ENCODE results near the gene LTB4R.

DNA sequence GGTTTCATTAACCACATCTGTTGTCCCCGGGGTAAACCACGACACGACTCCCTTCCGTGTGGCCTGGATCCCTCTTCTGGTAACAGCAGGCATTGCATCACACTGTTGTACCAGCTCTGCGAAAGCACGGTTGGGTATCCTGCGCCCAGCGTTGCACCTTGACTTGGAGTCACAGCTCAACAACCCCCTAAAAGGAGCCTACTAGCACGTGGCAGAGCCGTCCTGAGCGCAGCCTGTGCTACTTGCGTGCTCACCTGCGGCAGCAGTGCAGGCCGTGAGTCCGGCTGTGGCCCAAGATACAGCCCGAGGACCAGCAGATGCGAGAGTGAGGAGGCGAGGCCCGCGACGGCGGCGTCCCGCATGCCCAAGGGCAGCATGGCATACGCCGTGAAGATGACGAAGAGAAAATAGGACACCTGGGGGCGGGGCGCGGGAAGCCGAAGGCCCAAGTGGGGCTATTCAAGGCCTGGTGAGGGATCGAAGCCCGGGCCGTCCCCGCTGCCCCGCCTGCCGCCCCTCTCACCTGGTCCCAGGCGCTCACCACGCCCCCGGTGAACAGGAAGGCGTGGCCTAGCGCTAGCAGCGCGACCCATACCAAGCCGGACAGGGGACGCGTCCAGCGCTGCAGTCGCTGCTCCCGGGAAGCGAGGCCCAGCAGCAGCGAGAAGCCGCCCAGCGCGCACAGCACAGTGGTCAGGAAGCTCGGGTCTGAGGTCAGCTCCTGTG lies 21.1 kb downstream of the LTB4R start:
- TF ChIP-seq CSDC2 (CRISPR knock-in tag; IDR thresholded peaks at IDR 0.05) (no peak), RARB (CRISPR knock-in tag; IDR thresholded peaks at IDR 0.05) (no peak), ZNF70 (CRISPR knock-in tag; IDR thresholded peaks at IDR 0.05) (no peak), OSR1 (CRISPR knock-in tag; IDR thresholded peaks at IDR 0.05) (no peak), ZNF8 (CRISPR knock-in tag; IDR thresholded peaks at IDR 0.05) (no peak), ARNTL (CRISPR knock-in tag; IDR thresholded peaks at IDR 0.05; ENCODE audit: borderline replicate concordance, low read depth) (no peak), ZFP3 (CRISPR knock-in tag; IDR thresholded peaks at IDR 0.05) (no peak), ZFP30 (CRISPR knock-in tag; IDR thresholded peaks at IDR 0.05) (no peak), PPARA (CRISPR knock-in tag; IDR thresholded peaks at IDR 0.05; ENCODE audit: borderline replicate concordance) (no peak), ESRRG (CRISPR knock-in tag; IDR thresholded peaks at IDR 0.05) (no peak)
- TF ChIP-seq, protein P1, sequence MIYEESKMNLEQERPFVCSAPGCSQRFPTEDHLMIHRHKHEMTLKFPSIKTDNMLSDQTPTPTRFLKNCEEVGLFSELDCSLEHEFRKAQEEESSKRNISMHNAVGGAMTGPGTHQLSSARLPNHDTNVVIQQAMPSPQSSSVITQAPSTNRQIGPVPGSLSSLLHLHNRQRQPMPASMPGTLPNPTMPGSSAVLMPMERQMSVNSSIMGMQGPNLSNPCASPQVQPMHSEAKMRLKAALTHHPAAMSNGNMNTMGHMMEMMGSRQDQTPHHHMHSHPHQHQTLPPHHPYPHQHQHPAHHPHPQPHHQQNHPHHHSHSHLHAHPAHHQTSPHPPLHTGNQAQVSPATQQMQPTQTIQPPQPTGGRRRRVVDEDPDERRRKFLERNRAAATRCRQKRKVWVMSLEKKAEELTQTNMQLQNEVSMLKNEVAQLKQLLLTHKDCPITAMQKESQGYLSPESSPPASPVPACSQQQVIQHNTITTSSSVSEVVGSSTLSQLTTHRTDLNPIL (CRISPR knock-in tag; IDR thresholded peaks at IDR 0.05; ENCODE audit: low read depth): no peak
- TF ChIP-seq, protein P2, sequence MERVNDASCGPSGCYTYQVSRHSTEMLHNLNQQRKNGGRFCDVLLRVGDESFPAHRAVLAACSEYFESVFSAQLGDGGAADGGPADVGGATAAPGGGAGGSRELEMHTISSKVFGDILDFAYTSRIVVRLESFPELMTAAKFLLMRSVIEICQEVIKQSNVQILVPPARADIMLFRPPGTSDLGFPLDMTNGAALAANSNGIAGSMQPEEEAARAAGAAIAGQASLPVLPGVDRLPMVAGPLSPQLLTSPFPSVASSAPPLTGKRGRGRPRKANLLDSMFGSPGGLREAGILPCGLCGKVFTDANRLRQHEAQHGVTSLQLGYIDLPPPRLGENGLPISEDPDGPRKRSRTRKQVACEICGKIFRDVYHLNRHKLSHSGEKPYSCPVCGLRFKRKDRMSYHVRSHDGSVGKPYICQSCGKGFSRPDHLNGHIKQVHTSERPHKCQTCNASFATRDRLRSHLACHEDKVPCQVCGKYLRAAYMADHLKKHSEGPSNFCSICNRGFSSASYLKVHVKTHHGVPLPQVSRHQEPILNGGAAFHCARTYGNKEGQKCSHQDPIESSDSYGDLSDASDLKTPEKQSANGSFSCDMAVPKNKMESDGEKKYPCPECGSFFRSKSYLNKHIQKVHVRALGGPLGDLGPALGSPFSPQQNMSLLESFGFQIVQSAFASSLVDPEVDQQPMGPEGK (CRISPR knock-in tag; IDR thresholded peaks at IDR 0.05; ENCODE audit: borderline replicate concordance): no peak
- TF ChIP-seq, protein P3, sequence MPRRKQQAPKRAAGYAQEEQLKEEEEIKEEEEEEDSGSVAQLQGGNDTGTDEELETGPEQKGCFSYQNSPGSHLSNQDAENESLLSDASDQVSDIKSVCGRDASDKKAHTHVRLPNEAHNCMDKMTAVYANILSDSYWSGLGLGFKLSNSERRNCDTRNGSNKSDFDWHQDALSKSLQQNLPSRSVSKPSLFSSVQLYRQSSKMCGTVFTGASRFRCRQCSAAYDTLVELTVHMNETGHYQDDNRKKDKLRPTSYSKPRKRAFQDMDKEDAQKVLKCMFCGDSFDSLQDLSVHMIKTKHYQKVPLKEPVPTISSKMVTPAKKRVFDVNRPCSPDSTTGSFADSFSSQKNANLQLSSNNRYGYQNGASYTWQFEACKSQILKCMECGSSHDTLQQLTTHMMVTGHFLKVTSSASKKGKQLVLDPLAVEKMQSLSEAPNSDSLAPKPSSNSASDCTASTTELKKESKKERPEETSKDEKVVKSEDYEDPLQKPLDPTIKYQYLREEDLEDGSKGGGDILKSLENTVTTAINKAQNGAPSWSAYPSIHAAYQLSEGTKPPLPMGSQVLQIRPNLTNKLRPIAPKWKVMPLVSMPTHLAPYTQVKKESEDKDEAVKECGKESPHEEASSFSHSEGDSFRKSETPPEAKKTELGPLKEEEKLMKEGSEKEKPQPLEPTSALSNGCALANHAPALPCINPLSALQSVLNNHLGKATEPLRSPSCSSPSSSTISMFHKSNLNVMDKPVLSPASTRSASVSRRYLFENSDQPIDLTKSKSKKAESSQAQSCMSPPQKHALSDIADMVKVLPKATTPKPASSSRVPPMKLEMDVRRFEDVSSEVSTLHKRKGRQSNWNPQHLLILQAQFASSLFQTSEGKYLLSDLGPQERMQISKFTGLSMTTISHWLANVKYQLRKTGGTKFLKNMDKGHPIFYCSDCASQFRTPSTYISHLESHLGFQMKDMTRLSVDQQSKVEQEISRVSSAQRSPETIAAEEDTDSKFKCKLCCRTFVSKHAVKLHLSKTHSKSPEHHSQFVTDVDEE (CRISPR knock-in tag; IDR thresholded peaks at IDR 0.05): no peak

Data from SK-N-SH treated with all-trans-retinoic acid at 6 μM for 48 hours (cell line).